Mesenchymal stem cell (in vitro differentiated cells and primary cell): ENCODE measurements around the gene SMIM20.
A peak's percentile ranks its signal among the peaks of the same experiment; 100 is the strongest.

ENCODE experiments used
- DNase-seq: peaks from one replicate; pipeline ENCODE4 v3.0.0-alpha.2; 2013
- H2AFZ ChIP-seq: one replicate; pipeline ENCODE4 v1.6.1; 2013; ENCODE audit warnings: low read depth, mild to moderate bottlenecking, control low read depth, inconsistent platforms, low read length, moderate library complexity
- H2AK5ac ChIP-seq: 2 replicates; pipeline ENCODE4 v1.6.1; 2013; ENCODE audit warnings: low read length, moderate library complexity, mild to moderate bottlenecking, inconsistent platforms; ENCODE audit not compliant: severe bottlenecking
- H2BK120ac ChIP-seq: one replicate; pipeline ENCODE4 v1.6.1; 2013; ENCODE audit warnings: low read depth, mild to moderate bottlenecking, inconsistent platforms, low read length, moderate library complexity
- H2BK12ac ChIP-seq, 2 experiments: one replicate each; pipeline ENCODE4 v1.6.1; 2013; ENCODE audit warnings: inconsistent platforms in 2 of 2, low read length in 2 of 2, mild to moderate bottlenecking in 2 of 2, moderate library complexity in 2 of 2, control low read depth in 1 of 2
- H2BK15ac ChIP-seq: one replicate; pipeline ENCODE4 v1.6.1; 2013; ENCODE audit warnings: mild to moderate bottlenecking, low read depth, inconsistent platforms; ENCODE audit not compliant: poor library complexity, severe bottlenecking
- H2BK5ac ChIP-seq: 2 replicates; pipeline ENCODE4 v1.6.1; 2013; ENCODE audit warnings: low read depth, mild to moderate bottlenecking, low read length, control low read depth, inconsistent platforms; ENCODE audit not compliant: poor library complexity, severe bottlenecking
- H3K14ac ChIP-seq, 2 experiments: one replicate each; pipeline ENCODE4 v1.6.1; 2013; ENCODE audit warnings: inconsistent platforms in 2 of 2, low read length in 2 of 2, control low read depth in 1 of 2, mild to moderate bottlenecking in 1 of 2, moderate library complexity in 1 of 2
- H3K18ac ChIP-seq, 2 experiments: one replicate each; pipeline ENCODE4 v1.6.1; 2013; ENCODE audit warnings: inconsistent platforms in 2 of 2, low read length in 2 of 2, control low read depth in 1 of 2, low read depth in 1 of 2, mild to moderate bottlenecking in 1 of 2
- H3K23ac ChIP-seq, 2 experiments: one replicate each; pipeline ENCODE4 v1.6.1; 2013; ENCODE audit warnings: inconsistent platforms in 2 of 2, low read length in 2 of 2, mild to moderate bottlenecking in 2 of 2, moderate library complexity in 2 of 2, control low read depth in 1 of 2
- H3K27ac ChIP-seq: 2 replicates; pipeline ENCODE4 v1.5.1; 2013; ENCODE audit warnings: mild to moderate bottlenecking, moderate library complexity, low read length, control low read depth, inconsistent platforms; ENCODE audit not compliant: poor library complexity, severe bottlenecking
- H3K27me3 ChIP-seq, 2 experiments: 2 replicates each; pipeline versions ENCODE4 v1.6.1 to v1.7.0; 2013; ENCODE audit warnings: low read length in 2 of 2, mild to moderate bottlenecking in 2 of 2, moderate library complexity in 2 of 2, control low read depth in 1 of 2, inconsistent platforms in 1 of 2; ENCODE audit not compliant: control insufficient read depth in 1 of 2, insufficient read depth in 1 of 2
- H3K36me3 ChIP-seq, 2 experiments: 2 replicates each; pipeline versions ENCODE4 v1.6.1 to v1.7.0; 2013; ENCODE audit warnings: low read length in 2 of 2, control low read depth in 1 of 2, inconsistent platforms in 1 of 2, low read depth in 1 of 2, mild to moderate bottlenecking in 1 of 2; ENCODE audit not compliant: insufficient read depth in 2 of 2, control insufficient read depth in 1 of 2
- H3K4ac ChIP-seq, 2 experiments: one replicate each; pipeline ENCODE4 v1.6.1; 2013; ENCODE audit warnings: inconsistent platforms in 2 of 2, low read length in 2 of 2, mild to moderate bottlenecking in 2 of 2, moderate library complexity in 2 of 2, control low read depth in 1 of 2, low read depth in 1 of 2
- H3K4me1 ChIP-seq: 2 replicates; pipeline ENCODE4 v1.6.1; 2013; ENCODE audit warnings: low read depth, low read length, control low read depth; ENCODE audit not compliant: control insufficient read depth, insufficient read depth
- H3K4me2 ChIP-seq: 2 replicates; pipeline ENCODE4 v1.6.1; 2013; ENCODE audit warnings: low read length, mild to moderate bottlenecking, inconsistent platforms; ENCODE audit not compliant: poor library complexity, severe bottlenecking
- H3K4me3 ChIP-seq, 2 experiments: 2 replicates each; pipeline versions ENCODE4 v1.5.1 to v1.7.0; 2013; ENCODE audit warnings: low read length in 2 of 2, mild to moderate bottlenecking in 2 of 2, control low read depth in 1 of 2, low read depth in 1 of 2; ENCODE audit not compliant: insufficient read depth in 1 of 2
- H3K79me1 ChIP-seq: replicated peaks from 2 replicates; pipeline ENCODE4 v1.6.1; 2013; ENCODE audit warnings: mild to moderate bottlenecking, control low read depth, low read length, inconsistent platforms; ENCODE audit not compliant: poor library complexity, severe bottlenecking
- H3K9ac ChIP-seq: 2 replicates; pipeline ENCODE4 v1.7.0; 2013; ENCODE audit warnings: mild to moderate bottlenecking, low read length, moderate library complexity
- H3K9me3 ChIP-seq: 2 replicates; pipeline ENCODE4 v1.7.0; 2013; ENCODE audit warnings: mild to moderate bottlenecking, low read length; ENCODE audit not compliant: control insufficient read depth
- H4K8ac ChIP-seq: one replicate; pipeline ENCODE4 v1.6.1; 2013; ENCODE audit warnings: inconsistent platforms, mild to moderate bottlenecking, low read length, moderate library complexity
- H4K91ac ChIP-seq: one replicate; pipeline ENCODE4 v1.6.1; 2013; ENCODE audit warnings: mild to moderate bottlenecking, low read length, inconsistent platforms
- WGBS: methylation state at CpG from one replicate; pipeline ENCODE4 v1.1.7; 2013; ENCODE audit warnings: mixed read lengths; 5-methylcytosine and 5-hydroxymethylcytosine counted together

SMIM20 gene

DNA sequence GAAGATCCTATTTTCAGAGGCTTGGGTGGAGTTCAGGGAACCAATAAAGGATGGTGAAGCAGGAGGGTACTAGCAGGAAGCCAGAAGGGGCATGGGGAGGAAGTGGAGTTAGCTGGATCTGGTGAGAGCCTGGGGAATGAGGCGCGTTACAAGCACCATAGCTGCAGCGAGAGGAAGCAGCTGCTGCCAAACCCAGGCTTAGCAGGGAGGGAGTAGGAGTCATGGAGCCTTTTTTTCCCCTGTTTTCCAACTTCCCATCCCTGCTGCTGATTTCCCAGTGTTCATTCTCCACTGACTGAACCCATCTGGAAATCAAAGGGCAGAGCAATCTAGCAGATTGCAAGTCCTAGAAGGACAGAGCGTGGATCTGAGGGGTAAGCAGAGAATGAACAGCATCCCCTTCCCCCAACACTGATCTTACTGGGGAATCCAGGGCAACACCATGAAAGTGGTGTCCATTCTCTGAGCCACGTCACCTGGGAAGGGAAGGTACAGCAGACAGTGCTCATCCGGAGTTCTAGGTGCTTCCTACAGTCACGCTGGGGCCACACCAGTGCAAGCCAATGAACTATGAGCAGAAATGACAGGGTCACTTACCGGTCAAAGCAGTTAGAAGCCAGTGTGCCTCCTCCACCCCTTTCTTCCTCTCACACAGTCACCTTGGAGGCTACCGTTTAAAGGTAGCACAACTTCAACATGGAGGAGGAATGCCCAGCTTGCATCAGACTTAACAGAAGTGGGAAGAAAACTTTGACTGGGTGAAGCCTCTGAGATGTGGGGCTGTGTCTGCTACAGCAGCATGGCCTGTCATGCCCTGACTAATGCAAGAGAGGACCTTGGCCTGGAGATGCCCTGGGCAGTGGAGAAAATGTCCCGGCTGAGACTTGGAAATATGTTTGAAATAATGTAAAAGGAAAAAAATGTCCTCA, 36.7 kb downstream of the SMIM20 start:
- H2BK120ac ChIP-seq: no peak overlapping the region
- no peaks in the 10 kb centered on the region for H3K79me1 ChIP-seq
- H3K14ac ChIP-seq: no peak overlapping the region
- H3K4ac ChIP-seq: no peak overlapping the region
- H3K36me3 ChIP-seq: no peaks in the 10 kb centered on the region
- no peak overlapping the region for H3K4me3 ChIP-seq
- H4K91ac ChIP-seq: no peak overlapping the region
- H2AK5ac ChIP-seq: no peak overlapping the region
- no peak overlapping the region for H2BK15ac ChIP-seq
- DNase-seq: no peak
- no peak overlapping the region for H3K27ac ChIP-seq
- H3K9ac ChIP-seq: no peak overlapping the region
- H3K9me3 ChIP-seq: peaks cover 3% of the 10 kb centered on the region
- no peak overlapping the region for H2AFZ ChIP-seq
- WGBS: 81% methylated on average over 9 of the region's 10 CpGs
- no peak overlapping the region for H3K4me2 ChIP-seq
- no peak overlapping the region for H2BK12ac ChIP-seq
- H4K8ac ChIP-seq: no peak overlapping the region
- H3K18ac ChIP-seq: no peak overlapping the region
- peaks cover 5 to 30% of the 10 kb centered on the region in 2 experiments for H3K27me3 ChIP-seq
- H2BK5ac ChIP-seq: no peak overlapping the region
- H3K4me1 ChIP-seq: peaks cover 2% of the 10 kb centered on the region
- H3K23ac ChIP-seq: no peak overlapping the region

DNA sequence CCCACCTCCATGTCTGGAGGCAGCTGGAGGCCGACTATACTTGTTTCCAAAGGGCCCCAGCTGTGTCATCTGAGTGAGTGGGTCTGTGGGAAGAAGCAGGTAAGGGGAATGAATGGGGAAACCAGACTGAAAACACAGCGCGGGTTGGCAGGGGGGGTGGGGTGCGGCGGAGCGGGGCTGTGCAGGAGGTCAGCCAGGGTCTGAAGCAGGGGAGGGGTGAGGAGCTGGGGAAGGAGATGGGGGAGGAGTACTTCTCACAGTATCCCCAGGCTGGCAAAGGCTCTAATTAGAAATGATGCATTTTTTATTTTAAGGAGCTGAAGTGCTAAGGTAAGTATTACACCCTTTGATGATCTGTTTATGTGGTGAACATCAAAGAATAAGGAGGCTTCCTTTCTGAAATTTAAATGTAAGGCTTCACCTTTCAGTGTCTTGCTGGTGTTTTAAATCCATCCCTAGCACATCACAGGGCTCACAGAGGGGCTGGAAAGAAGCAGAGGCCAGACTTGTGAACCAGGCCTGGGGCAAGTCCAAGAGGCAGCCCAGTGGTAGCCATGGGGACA, 37.5 kb downstream of the SMIM20 start:
- no peak for DNase-seq
- H3K14ac ChIP-seq: no peak overlapping the region
- H2BK15ac ChIP-seq: no peak overlapping the region
- H3K79me1 ChIP-seq: no peaks in the 10 kb centered on the region
- H3K23ac ChIP-seq: no peak overlapping the region
- no peaks in the 10 kb centered on the region for H3K36me3 ChIP-seq
- no peak overlapping the region for H3K4me3 ChIP-seq
- no peak overlapping the region for H3K4me2 ChIP-seq
- no peak overlapping the region for H4K91ac ChIP-seq
- H4K8ac ChIP-seq: no peak overlapping the region
- peaks cover 12 to 37% of the 10 kb centered on the region in 2 experiments for H3K27me3 ChIP-seq
- H3K18ac ChIP-seq: no peak overlapping the region
- H3K9me3 ChIP-seq: no peaks in the 10 kb centered on the region
- no peak overlapping the region for H2AK5ac ChIP-seq
- H3K27ac ChIP-seq: no peak overlapping the region
- no peak overlapping the region for H2BK12ac ChIP-seq
- no peak overlapping the region for H2BK120ac ChIP-seq
- 53% methylated on average over 6 of the region's 6 CpGs for WGBS
- no peak overlapping the region for H3K4ac ChIP-seq
- H2AFZ ChIP-seq: no peak overlapping the region
- peaks cover 2% of the 10 kb centered on the region for H3K4me1 ChIP-seq
- no peak overlapping the region for H3K9ac ChIP-seq
- no peak overlapping the region for H2BK5ac ChIP-seq

DNA sequence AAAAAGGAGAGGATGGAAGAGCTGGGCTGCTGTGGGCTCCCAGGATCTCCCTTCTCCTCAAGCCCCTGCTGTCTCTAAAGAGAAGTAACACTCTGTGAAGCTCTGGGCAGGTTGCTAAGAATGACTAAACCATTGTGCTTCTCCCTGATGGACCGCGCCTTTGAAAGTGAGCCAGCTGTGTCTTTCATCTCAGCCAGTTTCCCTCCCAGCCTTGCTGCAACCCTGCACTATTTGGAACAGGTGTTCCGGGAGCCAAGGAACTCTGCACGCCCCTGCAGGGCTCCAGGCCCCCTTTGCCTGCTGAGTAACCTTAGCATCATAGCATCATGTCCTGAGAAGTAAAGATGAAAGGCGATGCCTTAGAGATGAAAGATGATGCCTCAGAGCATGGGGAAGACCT, 39.7 kb downstream of the SMIM20 start:
- Histone ChIP-seq H3K23ac (no peak overlapping the region), H3K4me2 (no peak overlapping the region), H2BK12ac (no peak overlapping the region), H3K4ac (no peak overlapping the region), H4K91ac (no peak overlapping the region), H3K9me3 (no peaks in the 10 kb centered on the region), H2AFZ (no peak overlapping the region), H3K18ac (no peak overlapping the region), H3K79me1 (no peaks in the 10 kb centered on the region), H3K36me3 (no peaks in the 10 kb centered on the region), H2BK15ac (no peak overlapping the region), H2AK5ac (no peak overlapping the region), H2BK120ac (no peak overlapping the region), H2BK5ac (no peak overlapping the region), H3K27ac (no peak overlapping the region), H3K4me1 (peaks cover 2% of the 10 kb centered on the region), H4K8ac (no peak overlapping the region), H3K14ac (no peak overlapping the region), H3K27me3 (peaks cover 18 to 37% of the 10 kb centered on the region in 2 experiments), H3K9ac (peak overlapping the region; percentile 43), H3K4me3 (no peak overlapping the region)
- 90% methylated on average over 5 of the region's 5 CpGs for WGBS
- DNase-seq: no peak

DNA sequence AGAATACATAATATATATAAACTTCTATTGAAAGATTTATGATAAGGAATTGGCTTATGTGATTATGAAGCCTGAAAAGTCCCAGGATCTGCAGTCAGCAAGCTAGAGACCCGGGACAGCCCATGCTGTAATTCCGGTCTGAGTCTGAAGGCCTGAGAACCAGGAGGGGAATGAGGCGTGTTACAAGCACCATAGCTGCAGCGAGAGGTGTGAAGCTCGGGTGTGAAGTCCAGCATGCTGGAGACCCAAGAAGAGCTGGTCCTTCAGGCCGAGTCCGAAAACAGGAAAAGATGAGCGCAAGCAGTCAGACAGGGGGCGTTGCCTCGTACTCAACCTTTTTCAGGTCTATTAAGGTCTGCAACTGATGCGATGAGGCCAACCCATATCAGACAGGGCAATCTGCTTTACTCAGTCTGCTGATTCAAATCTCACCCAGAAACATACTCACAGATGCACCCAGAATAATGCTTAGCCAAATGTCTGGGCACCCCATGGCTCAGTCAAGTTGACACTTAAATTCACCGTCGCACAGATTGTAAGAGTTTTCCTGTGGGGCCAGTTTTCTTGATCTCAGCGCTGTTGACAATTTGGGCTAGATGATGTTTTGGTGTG, 40.4 kb downstream of the SMIM20 start:
- H3K4ac ChIP-seq: no peak overlapping the region
- no peak overlapping the region for H3K27ac ChIP-seq
- no peak overlapping the region for H2AFZ ChIP-seq
- H3K9ac ChIP-seq: no peak overlapping the region
- H4K91ac ChIP-seq: no peak overlapping the region
- no peak overlapping the region for H2BK120ac ChIP-seq
- H3K79me1 ChIP-seq: no peaks in the 10 kb centered on the region
- H2BK15ac ChIP-seq: no peak overlapping the region
- 84% methylated on average over 14 of the region's 14 CpGs for WGBS
- H3K14ac ChIP-seq: no peak overlapping the region
- no peaks in the 10 kb centered on the region for H3K36me3 ChIP-seq
- no peak overlapping the region for H2AK5ac ChIP-seq
- peaks cover 18 to 33% of the 10 kb centered on the region in 2 experiments for H3K27me3 ChIP-seq
- H3K18ac ChIP-seq: no peak overlapping the region
- peaks cover 2% of the 10 kb centered on the region for H3K4me1 ChIP-seq
- no peak overlapping the region for H4K8ac ChIP-seq
- H2BK5ac ChIP-seq: no peak overlapping the region
- H3K9me3 ChIP-seq: no peaks in the 10 kb centered on the region
- no peak overlapping the region for H3K4me2 ChIP-seq
- no peak overlapping the region for H3K4me3 ChIP-seq
- H2BK12ac ChIP-seq: no peak overlapping the region
- H3K23ac ChIP-seq: no peak overlapping the region
- no peak for DNase-seq
